HEK293 (cell line): ENCODE data around the gene ZNF484.
"Not testable (repeated sequence)": the region's sequence is repeated elsewhere in the genome, so short reads cannot be mapped to it uniquely, and the experiment has no call there.

Experiments used
- ATF2 ChIP-seq: fragments of 450-650 bp; formaldehyde crosslinking; IDR thresholded peaks from 2 replicates; pipeline ENCODE4 v1.5.1; 2016; ENCODE audit warnings: missing biosample characterization, missing genetic modification characterization, low read depth
- CTCF ChIP-seq: fragments of 450-650 bp; formaldehyde crosslinking; IDR thresholded peaks from 2 replicates; pipeline ENCODE4 v1.5.1; 2016; ENCODE audit warnings: missing biosample characterization, missing genetic modification characterization
- REST ChIP-seq: fragments of 450-650 bp; formaldehyde crosslinking; IDR thresholded peaks from 2 replicates; pipeline ENCODE4 v1.5.1; 2016; ENCODE audit warnings: missing biosample characterization, missing genetic modification characterization
- ZNF274 ChIP-seq, 2 experiments: fragments of 200-500 bp in 1 of 2; fragments of 450-650 bp in 1 of 2; sonication (Bioruptor generic) in 1 of 2; formaldehyde crosslinking in 1 of 2; IDR thresholded peaks; 2 replicates each; pipeline versions ENCODE4 v1.5.1 to v1.6.1; 2014 to 2016; ENCODE audit warnings: borderline replicate concordance in 1 of 2, inconsistent platforms in 1 of 2, low read length in 1 of 2, missing biosample characterization in 1 of 2, missing genetic modification characterization in 1 of 2

GRCh38 chr9:92838411-92838810 is 39.4 kb downstream of the ZNF484 start:
- TF ChIP-seq CTCF (tag by site-specific recombination); REST (tag by site-specific recombination); ZNF274 (IDR thresholded peaks at IDR 0.05; ENCODE audit: low read length); ZNF274 (tag by site-specific recombination; IDR thresholded peaks at IDR 0.05; ENCODE audit: borderline replicate concordance); ATF2: not testable (repeated sequence)
